IPS-18c (cell line): ENCODE measurements around the gene PCNX3.

Experiments used
- H3K4me3 ChIP-seq: 2 replicates; pipeline ENCODE4 v1.7.0; 2013; ENCODE audit warnings: low read depth, mild to moderate bottlenecking, low read length, moderate library complexity; ENCODE audit not compliant: insufficient read depth
- H3K9me3 ChIP-seq: one replicate; pipeline ENCODE4 v1.6.1; 2013; ENCODE audit warnings: mild to moderate bottlenecking, low read length, moderate library complexity; ENCODE audit not compliant: control insufficient read depth, insufficient read depth

Gene PCNX3

GRCh38 chr11:65611758-65612603 is 3.6 kb upstream of the PCNX3 start:
- H3K4me3 ChIP-seq: no peak overlapping the region

GRCh38 chr11:65612691-65613090 is 2.9 kb upstream of the PCNX3 start:
- peaks cover 5% of the 10 kb centered on the region for H3K9me3 ChIP-seq
- H3K4me3 ChIP-seq: peak overlapping the region; percentile 6; the same call in 1 of the 2 replicates

More at GRCh38 chr11:65611758-65612603, 3.6 kb upstream of the PCNX3 start:
- H3K9me3 ChIP-seq: peaks cover 5% of the 10 kb centered on the region

GRCh38 chr11:65613091-65613928 is 2.3 kb upstream of the PCNX3 start:
- Histone ChIP-seq H3K9me3 (peaks cover 3% of the 10 kb centered on the region), H3K4me3 (peak overlapping the region; percentile 82)

GRCh38 chr11:65615950-65616574 is 486 bp downstream of the PCNX3 start:
- Histone ChIP-seq H3K4me3 (peak overlapping the region; percentile 89), H3K9me3 (peaks cover 3% of the 10 kb centered on the region)

- peak overlapping the region; percentile 89 for H3K4me3 ChIP-seq
Measured at GRCh38 chr11:65616575-65617001, 1.0 kb downstream of the PCNX3 start.

GRCh38 chr11:65617136-65617850 is 1.7 kb downstream of the PCNX3 start:
- H3K9me3 ChIP-seq: peaks cover 3% of the 10 kb centered on the region
- no peak overlapping the region for H3K4me3 ChIP-seq

More at GRCh38 chr11:65616575-65617001, 1.0 kb downstream of the PCNX3 start:
- peaks cover 3% of the 10 kb centered on the region for H3K9me3 ChIP-seq

GRCh38 chr11:65617990-65618751 is 2.6 kb downstream of the PCNX3 start:
- Histone ChIP-seq H3K4me3 (no peak overlapping the region), H3K9me3 (peaks cover 3% of the 10 kb centered on the region)

GRCh38 chr11:65618763-65619162 is 3.2 kb downstream of the PCNX3 start:
- no peak overlapping the region for H3K4me3 ChIP-seq
- H3K9me3 ChIP-seq: peaks cover 3% of the 10 kb centered on the region

- Histone ChIP-seq H3K9me3 (peaks cover 3% of the 10 kb centered on the region), H3K4me3 (no peak overlapping the region)
Measured at GRCh38 chr11:65619281-65619928, 3.8 kb downstream of the PCNX3 start.

GRCh38 chr11:65620666-65621065 is 5.1 kb downstream of the PCNX3 start:
- H3K4me3 ChIP-seq: no peak overlapping the region
- H3K9me3 ChIP-seq: peaks cover 3% of the 10 kb centered on the region

- Histone ChIP-seq H3K4me3 (no peak overlapping the region), H3K9me3 (no peaks in the 10 kb centered on the region)
Measured at GRCh38 chr11:65621460-65621859, 5.9 kb downstream of the PCNX3 start.

- Histone ChIP-seq H3K9me3 (no peaks in the 10 kb centered on the region), H3K4me3 (no peak overlapping the region)
Measured at GRCh38 chr11:65622011-65622410, 6.4 kb downstream of the PCNX3 start.

- Histone ChIP-seq H3K4me3 (no peak overlapping the region), H3K9me3 (no peaks in the 10 kb centered on the region)
Measured at GRCh38 chr11:65623177-65623576, 7.6 kb downstream of the PCNX3 start.

GRCh38 chr11:65623852-65624616 is 8.5 kb downstream of the PCNX3 start:
- no peaks in the 10 kb centered on the region for H3K9me3 ChIP-seq
- no peak overlapping the region for H3K4me3 ChIP-seq

GRCh38 chr11:65624931-65625627 is 9.5 kb downstream of the PCNX3 start:
- no peaks in the 10 kb centered on the region for H3K9me3 ChIP-seq
- H3K4me3 ChIP-seq: no peak overlapping the region
